H1 (cell line): ENCODE results near the gene SND1.

Experiments
- NRF1 ChIP-seq: IDR thresholded peaks from 2 replicates; pipeline ENCODE4 v1.6.1; 2011; ENCODE audit warnings: mild to moderate bottlenecking, low read depth, low read length, improper control_type of control experiment
- POLR2A ChIP-seq, 2 experiments: IDR thresholded peaks; 1 replicate in 1 of 2; 2 replicates in 1 of 2; pipeline ENCODE4 v1.6.1; 2011; ENCODE audit warnings: low read depth in 2 of 2, low read length in 2 of 2, mild to moderate bottlenecking in 2 of 2; ENCODE audit errors: control extremely low read depth in 1 of 2
- POLR2AphosphoS5 ChIP-seq: IDR thresholded peaks from 2 replicates; pipeline ENCODE4 v1.6.1; 2011; ENCODE audit warnings: low read depth, low read length
- TAF1 ChIP-seq: IDR thresholded peaks from 2 replicates; pipeline ENCODE4 v1.6.1; 2011; ENCODE audit warnings: mild to moderate bottlenecking, low read depth, low read length
- TF ChIP-seq, protein P1 (sequence below), 3 experiments: IDR thresholded peaks; 1 replicate in 2 of 3; 2 replicates in 1 of 3; pipeline versions ENCODE4 v1.5.1 to v1.6.1; 2011; ENCODE audit warnings: low read length in 3 of 3, mild to moderate bottlenecking in 3 of 3, inconsistent platforms in 2 of 3, low read depth in 1 of 3, moderate library complexity in 1 of 3; ENCODE audit not compliant: insufficient read depth in 1 of 3; ENCODE audit errors: control extremely low read depth in 1 of 3
- TF ChIP-seq, protein P2 (sequence below): IDR thresholded peaks from 2 replicates; pipeline ENCODE4 v1.6.1; 2011; ENCODE audit warnings: low read length, improper control_type of control experiment

- TF ChIP-seq, protein P1, sequence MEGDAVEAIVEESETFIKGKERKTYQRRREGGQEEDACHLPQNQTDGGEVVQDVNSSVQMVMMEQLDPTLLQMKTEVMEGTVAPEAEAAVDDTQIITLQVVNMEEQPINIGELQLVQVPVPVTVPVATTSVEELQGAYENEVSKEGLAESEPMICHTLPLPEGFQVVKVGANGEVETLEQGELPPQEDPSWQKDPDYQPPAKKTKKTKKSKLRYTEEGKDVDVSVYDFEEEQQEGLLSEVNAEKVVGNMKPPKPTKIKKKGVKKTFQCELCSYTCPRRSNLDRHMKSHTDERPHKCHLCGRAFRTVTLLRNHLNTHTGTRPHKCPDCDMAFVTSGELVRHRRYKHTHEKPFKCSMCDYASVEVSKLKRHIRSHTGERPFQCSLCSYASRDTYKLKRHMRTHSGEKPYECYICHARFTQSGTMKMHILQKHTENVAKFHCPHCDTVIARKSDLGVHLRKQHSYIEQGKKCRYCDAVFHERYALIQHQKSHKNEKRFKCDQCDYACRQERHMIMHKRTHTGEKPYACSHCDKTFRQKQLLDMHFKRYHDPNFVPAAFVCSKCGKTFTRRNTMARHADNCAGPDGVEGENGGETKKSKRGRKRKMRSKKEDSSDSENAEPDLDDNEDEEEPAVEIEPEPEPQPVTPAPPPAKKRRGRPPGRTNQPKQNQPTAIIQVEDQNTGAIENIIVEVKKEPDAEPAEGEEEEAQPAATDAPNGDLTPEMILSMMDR (IDR thresholded peaks at IDR 0.05; ENCODE audit: control extremely low read depth in 1 of 3, insufficient read depth in 1 of 3, low read depth in 1 of 3, low read length in 3 of 3) = no peak
- no peak for TF ChIP-seq POLR2A (IDR thresholded peaks at IDR 0.05; ENCODE audit: control extremely low read depth in 1 of 2, low read depth in 2 of 2, low read length in 2 of 2)
- no peak for TF ChIP-seq POLR2AphosphoS5
- no peak for TF ChIP-seq NRF1
- no peak for TF ChIP-seq TAF1
- TF ChIP-seq, protein P2, sequence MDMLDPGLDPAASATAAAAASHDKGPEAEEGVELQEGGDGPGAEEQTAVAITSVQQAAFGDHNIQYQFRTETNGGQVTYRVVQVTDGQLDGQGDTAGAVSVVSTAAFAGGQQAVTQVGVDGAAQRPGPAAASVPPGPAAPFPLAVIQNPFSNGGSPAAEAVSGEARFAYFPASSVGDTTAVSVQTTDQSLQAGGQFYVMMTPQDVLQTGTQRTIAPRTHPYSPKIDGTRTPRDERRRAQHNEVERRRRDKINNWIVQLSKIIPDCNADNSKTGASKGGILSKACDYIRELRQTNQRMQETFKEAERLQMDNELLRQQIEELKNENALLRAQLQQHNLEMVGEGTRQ = no peak
Observed at GRCh38 chr7:127914693-127915092, 262.7 kb downstream of the SND1 start.
